Measurements from ENCODE around the gene MBD3. TPM values are rescaled to one million over a fixed set of nuclear protein-coding genes. Genes with fewer than 3 reads are reported as not detected.

The MBD3 gene
- total and polyA plus RNA-seq, 2 experiments from 2014 or later: 27.6 to 118 TPM

DNA sequence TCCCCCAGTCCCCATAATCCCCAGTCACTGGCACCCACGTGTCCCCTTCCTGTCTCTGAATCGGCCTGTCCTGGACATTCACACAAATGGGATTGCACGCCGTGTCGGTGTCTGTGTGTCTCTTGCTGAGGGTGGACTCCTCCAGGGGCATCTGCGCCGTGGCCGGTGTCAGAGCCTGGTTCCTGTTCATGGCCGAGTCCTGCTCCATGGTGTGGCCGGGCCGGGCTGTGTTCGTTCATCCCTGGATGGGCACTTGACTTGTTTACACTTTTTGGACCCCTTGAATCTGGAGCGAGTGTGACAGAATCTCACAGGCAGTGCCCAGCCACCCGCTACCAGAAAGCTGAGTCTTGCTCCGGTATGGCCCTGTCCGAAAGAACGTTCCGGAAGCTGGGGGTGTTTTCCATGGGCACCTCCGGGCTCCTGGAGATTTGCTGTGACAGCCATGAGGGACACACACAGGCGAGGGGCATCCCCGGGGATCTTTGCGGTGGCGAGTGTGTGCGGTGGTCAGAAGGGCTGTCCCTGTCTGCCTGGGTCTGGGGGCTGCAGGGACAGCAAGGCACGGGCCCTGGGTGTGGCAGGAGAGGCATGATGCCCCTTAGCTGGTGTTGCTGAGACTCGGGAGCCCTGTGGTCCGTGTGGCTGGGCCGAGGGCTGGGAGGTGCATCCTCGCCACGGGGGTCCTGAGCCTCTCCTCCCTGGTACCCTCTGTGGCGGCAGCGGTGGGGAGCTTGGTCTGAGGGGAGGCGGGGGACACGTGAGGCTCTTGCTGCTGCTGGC, 18.1 kb downstream of the MBD3 start (continued):
- TF ChIP-seq ZNF331 (CRISPR knock-in tag; IDR thresholded peaks at IDR 0.05; ENCODE audit: low read depth): no peak
- no peak for TF ChIP-seq ZNF114 (CRISPR knock-in tag; IDR thresholded peaks at IDR 0.05)
- TF ChIP-seq CREB1 (CRISPR knock-in tag; IDR thresholded peaks at IDR 0.05; ENCODE audit: low read depth): no peak
- no peak for TF ChIP-seq EZH2phosphoT487 (IDR thresholded peaks at IDR 0.05; ENCODE audit: unreplicated experiment)
- TF ChIP-seq, protein P1, sequence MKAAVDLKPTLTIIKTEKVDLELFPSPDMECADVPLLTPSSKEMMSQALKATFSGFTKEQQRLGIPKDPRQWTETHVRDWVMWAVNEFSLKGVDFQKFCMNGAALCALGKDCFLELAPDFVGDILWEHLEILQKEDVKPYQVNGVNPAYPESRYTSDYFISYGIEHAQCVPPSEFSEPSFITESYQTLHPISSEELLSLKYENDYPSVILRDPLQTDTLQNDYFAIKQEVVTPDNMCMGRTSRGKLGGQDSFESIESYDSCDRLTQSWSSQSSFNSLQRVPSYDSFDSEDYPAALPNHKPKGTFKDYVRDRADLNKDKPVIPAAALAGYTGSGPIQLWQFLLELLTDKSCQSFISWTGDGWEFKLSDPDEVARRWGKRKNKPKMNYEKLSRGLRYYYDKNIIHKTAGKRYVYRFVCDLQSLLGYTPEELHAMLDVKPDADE (IDR thresholded peaks at IDR 0.05): no peak
- no peak for TF ChIP-seq REST (IDR thresholded peaks at IDR 0.05; ENCODE audit: unreplicated experiment)
- TF ChIP-seq JUNB (IDR thresholded peaks at IDR 0.05; ENCODE audit: unreplicated experiment): no peak

- Mint-ChIP-seq H3K4me1 (peaks cover 6% of the 10 kb centered on the region; the same call in 2 of the 3 replicates), H3K9me3 (peaks cover 9% of the 10 kb centered on the region), H3K36me3 (ENCODE audit: low read depth) (peaks cover 7% of the 10 kb centered on the region), H3K27me3 (ENCODE audit: insufficient read depth, low read depth, poor library complexity) (peaks cover 49% of the 10 kb centered on the region), H3K4me3 (no peak overlapping the region), H3K27ac (no peak overlapping the region)
- Histone ChIP-seq H3K27me3 (ENCODE audit: insufficient read depth) (peaks cover 25% of the 10 kb centered on the region), H3F3A (replicated peaks; ENCODE audit: low read depth) (no peaks in the 10 kb centered on the region; the same call in 1 of the 2 replicates), H3K4me3 (no peak overlapping the region), H3K27ac (ENCODE audit: low read depth) (no peak overlapping the region), H3K9me2 (ENCODE audit: insufficient read depth) (no peaks in the 10 kb centered on the region), H2AFZ (no peak overlapping the region), H4K20me1 (replicated peaks; ENCODE audit: insufficient read depth) (no peaks in the 10 kb centered on the region; the same call in 1 of the 2 replicates), H3K4me2 (no peak overlapping the region), H3K4me1 (ENCODE audit: insufficient read depth) (no peaks in the 10 kb centered on the region; the same call in 1 of the 2 replicates), H3K36me3 (ENCODE audit: insufficient read depth) (no peaks in the 10 kb centered on the region), H3K79me2 (replicated peaks; ENCODE audit: insufficient read depth) (no peaks in the 10 kb centered on the region)
- TF ChIP-seq EZH2 (IDR thresholded peaks at IDR 0.05; ENCODE audit: low read depth, unreplicated experiment) (no peak), EZH2phosphoT487 (IDR thresholded peaks at IDR 0.05; ENCODE audit: unreplicated experiment) (no peak), ZNF331 (CRISPR knock-in tag; IDR thresholded peaks at IDR 0.05; ENCODE audit: low read depth) (no peak), STAT1 (IDR thresholded peaks at IDR 0.05; ENCODE audit: unreplicated experiment) (no peak), NANOG (IDR thresholded peaks at IDR 0.05; ENCODE audit: borderline replicate concordance) (no peak), ZNF462 (CRISPR knock-in tag; IDR thresholded peaks at IDR 0.05) (no peak)
- no peak for DNase-seq (ENCODE audit: low spot score)
- ATAC-seq: no peak
Observed at GRCh38 chr19:1572795-1573194, 19.9 kb downstream of the MBD3 start.
